ENCODE data around the gene TMEM215. TPM values are rescaled to one million over a fixed set of nuclear protein-coding genes. Genes with fewer than 3 reads are reported as not detected.

Gene TMEM215
- total and polyA plus RNA-seq, 2 of the 8 experiments (the other 6 are each of a cell fraction or from before 2014, with no cell fraction given) = 0.33 to 0.67 TPM

DNA sequence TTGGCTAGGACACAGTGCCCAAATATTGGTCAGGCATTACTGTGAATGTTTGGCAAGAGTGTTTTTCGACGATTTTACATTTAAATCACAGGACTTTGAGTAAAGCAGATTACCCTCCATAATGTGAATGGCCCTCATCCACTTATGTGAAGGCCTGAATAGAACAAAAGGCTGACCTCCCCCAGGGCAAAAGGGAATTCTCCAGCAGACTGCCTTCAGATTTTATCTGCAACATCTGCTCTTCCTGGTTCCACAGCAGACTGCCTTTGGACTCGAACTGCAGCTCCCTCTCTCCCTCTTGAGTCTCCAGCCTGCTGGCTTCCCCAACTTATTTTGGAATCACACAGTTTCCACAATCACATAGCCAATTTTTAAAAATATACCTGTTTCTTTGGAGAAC, 7.1 kb upstream of the TMEM215 start (continued):
- TF ChIP-seq, protein P1, sequence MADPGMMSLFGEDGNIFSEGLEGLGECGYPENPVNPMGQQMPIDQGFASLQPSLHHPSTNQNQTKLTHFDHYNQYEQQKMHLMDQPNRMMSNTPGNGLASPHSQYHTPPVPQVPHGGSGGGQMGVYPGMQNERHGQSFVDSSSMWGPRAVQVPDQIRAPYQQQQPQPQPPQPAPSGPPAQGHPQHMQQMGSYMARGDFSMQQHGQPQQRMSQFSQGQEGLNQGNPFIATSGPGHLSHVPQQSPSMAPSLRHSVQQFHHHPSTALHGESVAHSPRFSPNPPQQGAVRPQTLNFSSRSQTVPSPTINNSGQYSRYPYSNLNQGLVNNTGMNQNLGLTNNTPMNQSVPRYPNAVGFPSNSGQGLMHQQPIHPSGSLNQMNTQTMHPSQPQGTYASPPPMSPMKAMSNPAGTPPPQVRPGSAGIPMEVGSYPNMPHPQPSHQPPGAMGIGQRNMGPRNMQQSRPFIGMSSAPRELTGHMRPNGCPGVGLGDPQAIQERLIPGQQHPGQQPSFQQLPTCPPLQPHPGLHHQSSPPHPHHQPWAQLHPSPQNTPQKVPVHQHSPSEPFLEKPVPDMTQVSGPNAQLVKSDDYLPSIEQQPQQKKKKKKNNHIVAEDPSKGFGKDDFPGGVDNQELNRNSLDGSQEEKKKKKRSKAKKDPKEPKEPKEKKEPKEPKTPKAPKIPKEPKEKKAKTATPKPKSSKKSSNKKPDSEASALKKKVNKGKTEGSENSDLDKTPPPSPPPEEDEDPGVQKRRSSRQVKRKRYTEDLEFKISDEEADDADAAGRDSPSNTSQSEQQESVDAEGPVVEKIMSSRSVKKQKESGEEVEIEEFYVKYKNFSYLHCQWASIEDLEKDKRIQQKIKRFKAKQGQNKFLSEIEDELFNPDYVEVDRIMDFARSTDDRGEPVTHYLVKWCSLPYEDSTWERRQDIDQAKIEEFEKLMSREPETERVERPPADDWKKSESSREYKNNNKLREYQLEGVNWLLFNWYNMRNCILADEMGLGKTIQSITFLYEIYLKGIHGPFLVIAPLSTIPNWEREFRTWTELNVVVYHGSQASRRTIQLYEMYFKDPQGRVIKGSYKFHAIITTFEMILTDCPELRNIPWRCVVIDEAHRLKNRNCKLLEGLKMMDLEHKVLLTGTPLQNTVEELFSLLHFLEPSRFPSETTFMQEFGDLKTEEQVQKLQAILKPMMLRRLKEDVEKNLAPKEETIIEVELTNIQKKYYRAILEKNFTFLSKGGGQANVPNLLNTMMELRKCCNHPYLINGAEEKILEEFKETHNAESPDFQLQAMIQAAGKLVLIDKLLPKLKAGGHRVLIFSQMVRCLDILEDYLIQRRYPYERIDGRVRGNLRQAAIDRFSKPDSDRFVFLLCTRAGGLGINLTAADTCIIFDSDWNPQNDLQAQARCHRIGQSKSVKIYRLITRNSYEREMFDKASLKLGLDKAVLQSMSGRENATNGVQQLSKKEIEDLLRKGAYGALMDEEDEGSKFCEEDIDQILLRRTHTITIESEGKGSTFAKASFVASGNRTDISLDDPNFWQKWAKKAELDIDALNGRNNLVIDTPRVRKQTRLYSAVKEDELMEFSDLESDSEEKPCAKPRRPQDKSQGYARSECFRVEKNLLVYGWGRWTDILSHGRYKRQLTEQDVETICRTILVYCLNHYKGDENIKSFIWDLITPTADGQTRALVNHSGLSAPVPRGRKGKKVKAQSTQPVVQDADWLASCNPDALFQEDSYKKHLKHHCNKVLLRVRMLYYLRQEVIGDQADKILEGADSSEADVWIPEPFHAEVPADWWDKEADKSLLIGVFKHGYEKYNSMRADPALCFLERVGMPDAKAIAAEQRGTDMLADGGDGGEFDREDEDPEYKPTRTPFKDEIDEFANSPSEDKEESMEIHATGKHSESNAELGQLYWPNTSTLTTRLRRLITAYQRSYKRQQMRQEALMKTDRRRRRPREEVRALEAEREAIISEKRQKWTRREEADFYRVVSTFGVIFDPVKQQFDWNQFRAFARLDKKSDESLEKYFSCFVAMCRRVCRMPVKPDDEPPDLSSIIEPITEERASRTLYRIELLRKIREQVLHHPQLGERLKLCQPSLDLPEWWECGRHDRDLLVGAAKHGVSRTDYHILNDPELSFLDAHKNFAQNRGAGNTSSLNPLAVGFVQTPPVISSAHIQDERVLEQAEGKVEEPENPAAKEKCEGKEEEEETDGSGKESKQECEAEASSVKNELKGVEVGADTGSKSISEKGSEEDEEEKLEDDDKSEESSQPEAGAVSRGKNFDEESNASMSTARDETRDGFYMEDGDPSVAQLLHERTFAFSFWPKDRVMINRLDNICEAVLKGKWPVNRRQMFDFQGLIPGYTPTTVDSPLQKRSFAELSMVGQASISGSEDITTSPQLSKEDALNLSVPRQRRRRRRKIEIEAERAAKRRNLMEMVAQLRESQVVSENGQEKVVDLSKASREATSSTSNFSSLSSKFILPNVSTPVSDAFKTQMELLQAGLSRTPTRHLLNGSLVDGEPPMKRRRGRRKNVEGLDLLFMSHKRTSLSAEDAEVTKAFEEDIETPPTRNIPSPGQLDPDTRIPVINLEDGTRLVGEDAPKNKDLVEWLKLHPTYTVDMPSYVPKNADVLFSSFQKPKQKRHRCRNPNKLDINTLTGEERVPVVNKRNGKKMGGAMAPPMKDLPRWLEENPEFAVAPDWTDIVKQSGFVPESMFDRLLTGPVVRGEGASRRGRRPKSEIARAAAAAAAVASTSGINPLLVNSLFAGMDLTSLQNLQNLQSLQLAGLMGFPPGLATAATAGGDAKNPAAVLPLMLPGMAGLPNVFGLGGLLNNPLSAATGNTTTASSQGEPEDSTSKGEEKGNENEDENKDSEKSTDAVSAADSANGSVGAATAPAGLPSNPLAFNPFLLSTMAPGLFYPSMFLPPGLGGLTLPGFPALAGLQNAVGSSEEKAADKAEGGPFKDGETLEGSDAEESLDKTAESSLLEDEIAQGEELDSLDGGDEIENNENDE (IDR thresholded peaks at IDR 0.05; ENCODE audit: insufficient replicate concordance, low read length) = no peak
- TF ChIP-seq TBP (IDR thresholded peaks at IDR 0.05; ENCODE audit: low read depth, low read length) (no peak), ASH2L (IDR thresholded peaks at IDR 0.05; ENCODE audit: low read length) (no peak), RBBP5 (IDR thresholded peaks at IDR 0.05; ENCODE audit: borderline replicate concordance, low read depth, low read length) (no peak), RXRA (IDR thresholded peaks at IDR 0.05; ENCODE audit: insufficient read depth, low read depth, low read length) (no peak), BCL11A (IDR thresholded peaks at IDR 0.05; ENCODE audit: low read depth in 2 of 2, low read length in 2 of 2) (no peak), RNF2 (IDR thresholded peaks at IDR 0.05; ENCODE audit: borderline replicate concordance, low read depth, low read length, missing control alignments, poor library complexity, severe bottlenecking) (no peak)

All from H1 (cell line).